Mesodermal cell (in vitro differentiated cells): ENCODE results near the gene MRPL19.

ENCODE experiments used
- H3K27ac ChIP-seq: 2 replicates; pipeline ENCODE4 v1.7.0; 2013; ENCODE audit warnings: mild to moderate bottlenecking, low read depth, low read length, moderate library complexity; ENCODE audit not compliant: severe bottlenecking
- H3K36me3 ChIP-seq: 2 replicates; pipeline ENCODE4 v1.7.1; 2013; ENCODE audit warnings: mild to moderate bottlenecking, low read length, moderate library complexity; ENCODE audit not compliant: control insufficient read depth, insufficient read depth
- H3K4me1 ChIP-seq: one replicate; pipeline ENCODE4 v1.7.1; 2013; ENCODE audit warnings: mild to moderate bottlenecking, low read length; ENCODE audit not compliant: insufficient read depth, control insufficient read depth, poor library complexity, severe bottlenecking
- H3K4me3 ChIP-seq: 2 replicates; pipeline ENCODE4 v1.7.0; 2013; ENCODE audit warnings: low read length, control low read depth, mild to moderate bottlenecking; ENCODE audit not compliant: insufficient read depth, poor library complexity, severe bottlenecking; ENCODE audit errors: extremely low read depth
- H3K9me3 ChIP-seq: 2 replicates; pipeline ENCODE4 v1.7.1; 2013; ENCODE audit warnings: mild to moderate bottlenecking, low read length, moderate library complexity; ENCODE audit not compliant: control insufficient read depth
- WGBS, 2 experiments: methylation state at CpG; one replicate each; pipeline ENCODE4 v1.1.5; 2013; ENCODE audit warnings: missing lambda C conversion rate in 2 of 2; ENCODE audit not compliant: insufficient coverage in 2 of 2; 5-methylcytosine and 5-hydroxymethylcytosine counted together

MRPL19 gene

DNA sequence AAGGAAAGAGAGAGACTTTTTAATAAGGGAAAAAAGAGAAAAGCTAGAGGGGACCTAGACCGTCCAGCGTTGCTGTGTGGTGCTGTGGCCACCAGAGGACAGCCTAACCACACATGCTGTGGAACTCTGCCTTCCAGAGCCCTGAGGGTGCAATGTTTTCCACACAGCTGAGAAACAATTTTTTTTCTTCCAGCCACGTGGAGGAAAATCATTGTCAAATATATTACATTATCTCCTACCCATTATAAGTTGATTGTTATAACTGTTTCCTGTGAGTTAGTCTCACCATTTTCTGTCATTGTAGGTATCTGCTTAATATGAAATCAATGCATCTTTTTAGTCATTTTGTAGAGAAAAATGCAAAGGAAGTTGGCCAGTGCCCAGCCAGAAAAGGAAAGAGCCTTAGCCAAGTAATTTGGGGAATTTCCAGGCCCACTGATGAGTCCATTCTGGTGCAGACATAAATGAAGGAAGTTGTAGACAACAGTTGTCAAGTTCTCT lies 5.9 kb upstream of the MRPL19 start:
- Histone ChIP-seq H3K9me3 (no peaks in the 10 kb centered on the region), H3K27ac (no peak overlapping the region), H3K36me3 (no peaks in the 10 kb centered on the region), H3K4me1 (peaks cover 6% of the 10 kb centered on the region), H3K4me3 (no peak overlapping the region)
- 0% methylated on average over 2 of the region's 3 CpGs for WGBS, 2 experiments

DNA sequence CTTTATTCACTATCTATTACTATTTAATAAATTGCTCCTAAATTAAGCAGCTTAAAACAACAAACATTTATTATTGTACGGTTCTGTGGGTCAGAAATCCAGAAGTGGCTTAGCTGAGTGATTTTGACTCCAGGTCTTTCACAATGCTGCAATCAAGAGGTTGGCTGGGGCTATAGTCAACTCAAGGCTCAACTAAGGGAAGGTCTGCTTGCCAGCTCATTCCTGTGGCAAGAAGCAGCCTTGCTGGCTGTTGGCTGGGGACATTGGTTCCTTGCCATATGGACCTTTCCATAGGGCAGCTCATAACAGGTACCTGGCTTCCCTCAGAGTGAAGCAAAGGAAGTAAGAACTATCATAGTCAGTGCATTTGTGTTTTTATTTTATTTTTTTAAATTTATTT lies 5.0 kb upstream of the MRPL19 start:
- H3K9me3 ChIP-seq: no peaks in the 10 kb centered on the region
- H3K4me1 ChIP-seq: peaks cover 6% of the 10 kb centered on the region
- H3K27ac ChIP-seq: no peak overlapping the region
- no peaks in the 10 kb centered on the region for H3K36me3 ChIP-seq
- H3K4me3 ChIP-seq: no peak overlapping the region
- 100% methylated on average over 1 of the region's 1 CpG for WGBS, 2 experiments

DNA sequence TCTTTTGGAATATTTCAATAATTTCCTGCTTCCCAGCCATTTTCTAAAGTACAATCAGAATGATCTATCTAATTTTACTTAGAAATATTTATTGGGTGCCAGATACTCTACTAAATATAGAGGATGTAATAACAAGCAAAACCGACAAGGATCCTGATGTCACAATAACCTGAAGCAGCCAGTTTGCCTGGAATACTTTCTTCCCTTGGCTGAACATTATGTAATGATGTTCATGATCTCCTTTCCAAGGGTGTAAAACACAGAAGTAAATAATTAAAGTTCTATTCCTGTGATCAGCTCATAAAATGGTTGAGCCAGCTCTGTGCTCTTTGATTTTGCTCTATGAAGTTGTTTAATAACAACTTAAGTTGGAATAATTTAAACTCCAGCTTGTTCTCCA lies 2.6 kb upstream of the MRPL19 start:
- Histone ChIP-seq H3K27ac (no peak overlapping the region), H3K4me3 (no peak overlapping the region), H3K36me3 (peaks cover 9% of the 10 kb centered on the region), H3K9me3 (no peaks in the 10 kb centered on the region), H3K4me1 (peaks cover 6% of the 10 kb centered on the region)
- WGBS, 2 experiments: 83% methylated on average over 1 of the region's 1 CpG; no CpG with 5 or more reads in 1 of the 2 experiments

DNA sequence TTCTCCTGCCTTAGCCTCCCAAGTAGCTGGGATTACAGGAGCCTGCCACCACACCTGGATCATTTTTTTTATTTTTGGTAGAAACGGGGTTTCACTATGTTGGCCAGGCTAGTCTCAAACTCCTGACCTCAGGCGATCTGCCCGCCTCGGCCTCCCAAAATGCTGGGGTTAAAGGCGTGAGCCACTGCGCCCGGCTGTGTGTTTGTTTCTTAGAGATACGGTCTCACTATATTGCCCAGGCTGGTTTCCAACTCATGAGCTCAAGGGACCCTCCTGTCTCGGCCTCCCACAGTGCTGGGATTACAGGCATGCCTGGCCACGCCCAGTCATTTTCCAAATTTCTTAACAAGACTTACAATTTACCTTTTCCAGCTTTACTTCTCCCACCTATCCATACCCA lies 940 bp upstream of the MRPL19 start:
- Histone ChIP-seq H3K36me3 (peaks cover 24% of the 10 kb centered on the region), H3K4me1 (peaks cover 6% of the 10 kb centered on the region), H3K4me3 (no peak overlapping the region), H3K9me3 (no peaks in the 10 kb centered on the region), H3K27ac (no peak overlapping the region)
- 95 to 97% methylated on average over 10 of the region's 10 CpGs for WGBS, 2 experiments

DNA sequence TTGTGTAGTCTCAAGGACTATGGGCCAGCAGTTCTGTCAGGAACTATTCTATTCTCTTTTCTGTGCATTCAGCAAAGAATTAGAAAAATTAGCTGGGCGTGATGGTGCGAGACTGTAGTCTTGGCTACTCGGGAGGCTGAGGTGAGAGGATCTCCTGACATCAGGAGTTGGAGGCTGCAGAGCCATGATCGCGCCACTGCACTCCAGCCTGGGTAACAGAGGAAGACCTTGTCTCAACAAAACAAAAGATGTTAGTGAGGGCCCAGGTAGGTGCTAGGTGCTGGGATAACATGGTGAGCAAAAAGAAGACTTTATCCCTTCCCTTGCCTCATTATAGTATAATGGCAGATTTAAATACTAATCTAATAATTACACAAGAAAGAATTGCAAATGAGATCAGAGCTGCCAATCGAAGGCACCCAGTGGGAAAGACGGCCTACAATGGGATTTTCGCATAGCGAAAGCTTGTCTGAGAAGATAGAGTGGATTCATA lies 447 bp upstream of the MRPL19 start:
- Histone ChIP-seq H3K27ac (peak overlapping the region; percentile 52), H3K9me3 (no peaks in the 10 kb centered on the region), H3K4me1 (peaks cover 1% of the 10 kb centered on the region), H3K36me3 (peaks cover 29% of the 10 kb centered on the region), H3K4me3 (peak overlapping the region; percentile 99)
- 79 to 81% methylated on average over 7 to 9 of the region's 9 CpGs for WGBS, 2 experiments

DNA sequence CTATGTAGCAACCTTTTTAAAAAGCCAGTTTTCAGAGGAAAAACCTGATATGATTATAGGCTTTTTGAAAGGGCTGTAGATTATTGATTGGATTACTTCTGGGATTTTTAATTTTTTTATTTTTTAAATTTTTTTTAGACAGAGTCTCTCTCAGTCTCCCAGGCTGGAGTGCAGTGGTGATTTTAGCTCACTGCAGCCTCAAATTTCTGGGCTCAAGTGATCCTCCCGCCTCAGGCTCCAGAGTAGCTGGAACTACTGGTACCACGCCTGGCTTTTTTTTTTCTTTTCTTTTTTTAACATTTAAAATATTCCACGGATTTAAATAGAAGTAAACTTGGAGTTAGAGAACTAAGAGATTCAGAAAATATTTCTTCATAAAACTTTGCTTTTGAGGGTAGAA lies 1.2 kb downstream of the MRPL19 start:
- no peaks in the 10 kb centered on the region for H3K4me1 ChIP-seq
- peaks cover 40% of the 10 kb centered on the region for H3K36me3 ChIP-seq
- no peak overlapping the region for H3K27ac ChIP-seq
- no CpG with 5 or more reads among the region's 3 CpGs for WGBS, 2 experiments
- H3K4me3 ChIP-seq: peak overlapping the region; percentile 99
- no peaks in the 10 kb centered on the region for H3K9me3 ChIP-seq

DNA sequence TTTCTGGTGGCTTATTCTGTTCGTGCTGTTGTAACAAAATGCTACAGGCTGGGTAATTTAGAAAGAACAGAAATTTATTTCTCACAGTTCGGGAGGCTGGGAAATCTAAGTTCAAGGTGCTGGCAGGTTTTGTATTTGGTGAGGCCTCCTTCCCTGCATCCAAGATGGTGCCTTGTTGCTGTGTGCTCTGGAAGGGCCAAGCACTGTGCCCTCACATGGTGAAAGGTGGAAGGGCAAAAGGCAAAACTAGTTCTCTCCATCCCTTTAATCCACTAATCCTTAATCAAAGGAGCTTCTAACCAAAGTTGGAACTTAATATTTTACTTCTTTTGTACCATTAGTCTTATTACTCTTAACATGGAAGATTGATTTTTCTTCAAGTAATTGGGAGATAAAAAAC lies 7.4 kb downstream of the MRPL19 start:
- Histone ChIP-seq H3K9me3 (no peaks in the 10 kb centered on the region), H3K27ac (no peak overlapping the region), H3K36me3 (peaks cover 74% of the 10 kb centered on the region), H3K4me1 (no peaks in the 10 kb centered on the region), H3K4me3 (no peak overlapping the region)
- WGBS, 2 experiments: 100% methylated on average over 1 of the region's 2 CpGs

DNA sequence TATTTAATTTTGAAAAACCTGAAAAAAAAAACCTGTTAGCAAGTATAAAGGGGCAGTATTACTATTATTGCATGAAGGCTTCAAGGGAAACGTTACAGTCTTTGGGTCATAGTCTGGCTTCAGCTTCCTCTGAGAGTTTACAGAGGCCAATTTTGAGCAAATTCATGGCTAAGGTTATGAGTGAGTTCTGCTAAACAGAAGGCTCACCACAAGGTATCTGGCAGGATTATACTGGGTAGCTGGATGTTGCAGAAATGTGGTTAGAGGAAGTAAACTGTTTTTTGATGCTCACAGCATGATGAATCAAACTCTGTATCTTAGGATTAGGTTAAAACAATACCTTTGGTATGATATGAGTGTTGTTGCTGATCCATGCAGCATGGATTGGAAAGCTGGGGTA lies 9.3 kb downstream of the MRPL19 start:
- Histone ChIP-seq H3K4me1 (no peaks in the 10 kb centered on the region), H3K27ac (no peak overlapping the region), H3K4me3 (no peak overlapping the region), H3K36me3 (peaks cover 73% of the 10 kb centered on the region), H3K9me3 (no peaks in the 10 kb centered on the region)
- WGBS, 2 experiments: 88 to 100% methylated on average over 1 of the region's 1 CpG

DNA sequence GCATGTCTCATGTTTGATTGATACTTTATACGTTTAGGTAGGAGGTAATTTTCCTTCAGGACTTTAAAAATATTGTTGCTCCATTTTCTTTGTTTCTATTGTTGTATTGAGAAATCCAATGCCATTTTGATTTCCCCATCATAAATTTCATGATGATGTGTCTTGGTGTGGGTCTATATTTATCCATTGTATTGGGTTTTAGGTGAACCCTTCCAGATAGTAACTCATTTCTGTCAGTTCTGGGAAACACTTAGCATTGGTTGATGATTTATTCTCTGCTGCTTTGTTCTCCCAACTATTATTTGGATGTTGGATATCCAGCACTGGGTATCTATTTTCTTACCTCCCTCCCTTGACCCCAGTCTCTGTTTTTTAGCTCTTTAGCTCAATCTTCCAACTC lies 10.0 kb downstream of the MRPL19 start:
- Histone ChIP-seq H3K4me3 (no peak overlapping the region), H3K9me3 (no peaks in the 10 kb centered on the region), H3K36me3 (peaks cover 72% of the 10 kb centered on the region), H3K4me1 (no peaks in the 10 kb centered on the region), H3K27ac (no peak overlapping the region)
- WGBS, 2 experiments: no CpG with 5 or more reads among the region's 1 CpG

DNA sequence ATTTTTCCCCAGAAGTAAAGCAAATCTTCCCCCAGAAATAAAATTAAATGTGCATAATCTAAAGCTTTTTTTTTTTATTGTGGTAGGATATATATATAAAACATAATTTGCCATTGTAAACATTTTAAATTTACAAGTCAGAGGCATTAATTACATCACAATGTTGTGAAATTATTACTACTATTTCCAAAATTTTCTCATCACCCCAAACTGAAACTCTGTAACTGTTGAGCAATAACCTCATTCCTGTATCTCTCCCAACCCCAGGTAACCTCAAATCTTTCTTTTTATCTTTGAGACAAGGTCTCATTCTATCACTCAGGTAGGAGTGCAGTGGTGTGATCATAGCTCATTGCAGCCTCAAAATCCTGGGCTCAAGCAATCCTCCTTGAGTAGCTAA lies 11.2 kb downstream of the MRPL19 start:
- no peak overlapping the region for H3K4me3 ChIP-seq
- H3K27ac ChIP-seq: no peak overlapping the region
- H3K36me3 ChIP-seq: peaks cover 71% of the 10 kb centered on the region
- no peaks in the 10 kb centered on the region for H3K9me3 ChIP-seq
- H3K4me1 ChIP-seq: no peaks in the 10 kb centered on the region

DNA sequence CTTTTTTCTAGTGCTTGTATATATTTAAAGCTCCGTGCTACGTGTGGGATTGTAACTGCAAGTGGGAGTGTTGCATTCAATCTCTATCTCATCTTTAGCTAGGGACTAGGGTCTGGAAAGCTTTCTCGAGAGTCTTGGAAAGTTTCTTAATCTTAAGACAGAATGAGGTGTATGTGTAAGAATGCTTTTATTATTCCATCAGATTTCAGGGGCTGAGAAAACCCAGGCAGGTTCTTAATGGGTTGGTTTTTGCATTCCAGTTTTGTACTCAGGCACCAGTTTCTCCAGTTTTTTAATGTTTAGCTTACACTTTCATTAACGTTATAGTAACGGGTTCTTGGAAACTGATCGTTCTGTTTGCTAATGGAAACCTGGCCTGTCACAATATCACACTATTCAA lies 20.3 kb downstream of the MRPL19 start:
- H3K4me3 ChIP-seq: no peak overlapping the region
- no peaks in the 10 kb centered on the region for H3K9me3 ChIP-seq
- H3K4me1 ChIP-seq: no peaks in the 10 kb centered on the region
- peak overlapping the region; percentile 77 for H3K27ac ChIP-seq
- 90% methylated on average over 2 of the region's 6 CpGs; no CpG with 5 or more reads in 1 of the 2 experiments for WGBS, 2 experiments
- peaks cover 50% of the 10 kb centered on the region for H3K36me3 ChIP-seq
